ENCODE results near the gene TENM4.

GRCh38 chr11:78696177-78696576, 744.7 kb downstream of the TENM4 start:
- TF ChIP-seq SP1 (IDR thresholded peaks at IDR 0.05) = no peak
- TF ChIP-seq LEF1 (IDR thresholded peaks at IDR 0.05; ENCODE audit: borderline replicate concordance) = no peak
- TF ChIP-seq ZNF384 (IDR thresholded peaks at IDR 0.05) = no peak
- no peak for TF ChIP-seq FOXK2 (IDR thresholded peaks at IDR 0.05)
- TF ChIP-seq NFRKB (IDR thresholded peaks at IDR 0.05) = no peak
- no peak for TF ChIP-seq HDGF (IDR thresholded peaks at IDR 0.05; ENCODE audit: borderline replicate concordance)

All from HEK293T (cell line).